ENCODE data around the gene SAMD13.

The SAMD13 gene

GRCh38 chr1:84299536-84300170 is 1.9 kb upstream of the SAMD13 start:
- TF ChIP-seq CTCF (IDR thresholded peaks at IDR 0.05; ENCODE audit: borderline replicate concordance, control extremely low read depth, extremely low read depth, insufficient read depth, missing control alignments): no peak
- DNase-seq (ENCODE audit: low spot score): no peak
- in situ Hi-C loops (cut with MboI; ENCODE audit: low sequenced_read_pairs, unreplicated experiment): no loop called here

- TF ChIP-seq CTCF (IDR thresholded peaks at IDR 0.05; ENCODE audit: borderline replicate concordance, control extremely low read depth, extremely low read depth, insufficient read depth, missing control alignments): no peak
- no peak for DNase-seq (ENCODE audit: low spot score)
- in situ Hi-C loops (cut with MboI; ENCODE audit: low sequenced_read_pairs, unreplicated experiment): no loop called here
These were observed 1.0 kb upstream of the SAMD13 start for GRCh38 chr1:84300501-84300900.

- TF ChIP-seq CTCF (IDR thresholded peaks at IDR 0.05; ENCODE audit: borderline replicate concordance, control extremely low read depth, extremely low read depth, insufficient read depth, missing control alignments): no peak
- in situ Hi-C loops (cut with MboI; ENCODE audit: low sequenced_read_pairs, unreplicated experiment): no loop called here
- DNase-seq (ENCODE audit: low spot score): no peak
These were observed 377 bp downstream of the SAMD13 start for GRCh38 chr1:84301785-84302385.

- DNase-seq (ENCODE audit: low spot score): no peak
- in situ Hi-C loops (cut with MboI; ENCODE audit: low sequenced_read_pairs, unreplicated experiment): no loop called here
- no peak for TF ChIP-seq CTCF (IDR thresholded peaks at IDR 0.05; ENCODE audit: borderline replicate concordance, control extremely low read depth, extremely low read depth, insufficient read depth, missing control alignments)
These were observed 1.9 kb downstream of the SAMD13 start for GRCh38 chr1:84303314-84303830.

GRCh38 chr1:84307398-84307797 is 5.9 kb downstream of the SAMD13 start:
- no peak for TF ChIP-seq CTCF (IDR thresholded peaks at IDR 0.05; ENCODE audit: borderline replicate concordance, control extremely low read depth, extremely low read depth, insufficient read depth, missing control alignments)
- in situ Hi-C loops (cut with MboI; ENCODE audit: low sequenced_read_pairs, unreplicated experiment): no loop called here

GRCh38 chr1:84311296-84311695 is 9.8 kb downstream of the SAMD13 start:
- in situ Hi-C loops (cut with MboI; ENCODE audit: low sequenced_read_pairs, unreplicated experiment): no loop called here
- no peak for DNase-seq (ENCODE audit: low spot score)
- no peak for TF ChIP-seq CTCF (IDR thresholded peaks at IDR 0.05; ENCODE audit: borderline replicate concordance, control extremely low read depth, extremely low read depth, insufficient read depth, missing control alignments)

More at GRCh38 chr1:84307398-84307797, 5.9 kb downstream of the SAMD13 start:
- DNase-seq (ENCODE audit: low spot score): no peak

All from GM13976 (cell line).